T-helper 1 cell treated with Interleukin-12 subunit alpha and Interleukin-12 subunit beta and Interleukin-4 antibody, amounts not matched to agents 30 μg/mL and 1 μg/mL, for 36 hours (primary cell): ENCODE results near the gene APCDD1L.
"Not testable (repeated sequence)": the region's sequence is repeated elsewhere in the genome, so short reads cannot be mapped to it uniquely, and the experiment has no call there.

Experiments used
- H3K27ac Mint-ChIP-seq: one replicate; pipeline ENCODE4 v1.8.0; 2021; ENCODE audit warnings: mild to moderate bottlenecking, mixed read lengths
- H3K27me3 Mint-ChIP-seq: one replicate; pipeline ENCODE4 v1.8.0; 2021; ENCODE audit warnings: low read depth, mixed read lengths
- H3K36me3 Mint-ChIP-seq: one replicate; pipeline ENCODE4 v1.8.0; 2021; ENCODE audit warnings: low read depth, mixed read lengths
- H3K4me1 Mint-ChIP-seq: one replicate; pipeline ENCODE4 v1.8.0; 2021; ENCODE audit warnings: low read depth, mixed read lengths
- H3K4me3 Mint-ChIP-seq: one replicate; pipeline ENCODE4 v1.8.0; 2021; ENCODE audit warnings: mild to moderate bottlenecking, moderate library complexity, mixed read lengths
- H3K9me3 Mint-ChIP-seq: one replicate; pipeline ENCODE4 v1.8.0; 2021; ENCODE audit warnings: mixed read lengths

Gene APCDD1L

DNA sequence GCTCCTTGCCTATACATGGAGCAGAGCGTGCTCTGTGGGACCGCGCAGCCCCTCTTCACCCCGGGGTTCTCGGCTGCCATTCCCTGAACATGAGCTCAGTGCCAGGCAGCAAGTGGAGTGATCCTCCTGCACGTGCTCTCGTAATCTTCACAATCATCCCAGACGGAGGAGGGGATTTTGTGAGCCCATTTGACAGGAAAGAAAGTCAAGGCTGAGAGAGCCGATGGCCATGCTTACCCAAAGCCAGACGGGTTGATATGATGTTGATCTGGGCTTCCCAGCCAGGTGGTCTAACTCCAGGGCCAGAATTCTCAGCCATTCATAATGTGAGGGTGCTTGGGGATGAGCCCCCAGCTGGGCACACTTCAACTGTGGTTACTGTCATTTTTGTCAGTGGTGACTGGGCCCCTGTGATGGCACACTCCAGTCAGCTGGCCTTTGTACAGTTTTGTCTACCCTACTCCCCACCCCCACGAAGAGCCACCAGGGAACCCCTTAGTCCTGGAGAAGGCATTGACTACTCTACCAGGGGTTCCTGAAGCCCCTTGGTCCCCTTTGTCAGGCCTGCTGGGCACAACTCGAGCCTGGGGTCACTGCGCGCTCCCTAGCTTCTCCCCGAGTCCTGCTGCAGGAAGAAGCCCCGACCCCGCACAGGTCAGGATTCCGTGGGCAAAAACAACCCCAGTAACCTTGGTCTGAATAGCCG, 1.5 kb downstream of the APCDD1L start:
- Mint-ChIP-seq H3K27me3 (peaks cover 36% of the 10 kb centered on the region), H3K27ac (no peak overlapping the region), H3K36me3 (no peaks in the 10 kb centered on the region), H3K4me3 (no peak overlapping the region), H3K9me3 (no peaks in the 10 kb centered on the region), H3K4me1 (no peaks in the 10 kb centered on the region)

DNA sequence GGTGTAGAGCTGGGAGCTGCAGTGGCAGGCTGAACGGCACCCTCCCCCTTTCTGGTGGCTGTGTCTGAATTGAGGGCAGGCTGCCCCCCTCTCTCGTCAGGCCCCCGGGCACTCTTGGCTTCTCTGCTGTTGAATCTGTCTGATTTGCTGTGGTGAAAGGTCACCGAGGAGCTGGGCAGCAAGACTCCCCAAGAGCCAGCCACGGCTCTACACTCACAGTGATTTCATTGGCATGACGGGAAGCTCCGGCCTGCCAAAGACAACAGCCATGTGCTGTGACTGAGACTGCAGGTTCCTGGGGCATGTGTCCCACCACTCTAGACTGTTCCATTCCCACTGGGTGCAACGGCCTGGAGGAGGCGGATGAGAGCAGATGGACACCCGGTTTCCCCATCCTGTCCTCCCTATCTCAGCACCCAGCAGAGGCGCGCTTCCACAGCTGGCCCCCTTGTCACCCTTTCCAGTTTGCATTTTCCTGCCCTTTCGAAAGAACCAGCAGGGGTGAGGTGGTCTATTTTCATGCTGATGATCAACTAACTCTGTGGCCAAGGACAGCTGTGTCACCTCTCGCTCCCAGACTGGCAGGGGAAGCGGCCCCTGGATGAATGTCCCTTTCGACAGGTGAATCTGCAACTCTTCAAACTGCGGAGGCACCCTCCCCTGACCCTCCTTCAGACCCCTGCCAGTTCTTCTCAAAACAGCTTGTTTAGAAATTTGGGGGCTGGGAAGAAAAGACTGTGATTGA, 2.2 kb downstream of the APCDD1L start:
- peaks cover 36% of the 10 kb centered on the region for H3K27me3 Mint-ChIP-seq
- no peaks in the 10 kb centered on the region for H3K36me3 Mint-ChIP-seq
- no peak overlapping the region for H3K4me3 Mint-ChIP-seq
- H3K27ac Mint-ChIP-seq = no peak overlapping the region
- H3K9me3 Mint-ChIP-seq = no peaks in the 10 kb centered on the region
- no peaks in the 10 kb centered on the region for H3K4me1 Mint-ChIP-seq

DNA sequence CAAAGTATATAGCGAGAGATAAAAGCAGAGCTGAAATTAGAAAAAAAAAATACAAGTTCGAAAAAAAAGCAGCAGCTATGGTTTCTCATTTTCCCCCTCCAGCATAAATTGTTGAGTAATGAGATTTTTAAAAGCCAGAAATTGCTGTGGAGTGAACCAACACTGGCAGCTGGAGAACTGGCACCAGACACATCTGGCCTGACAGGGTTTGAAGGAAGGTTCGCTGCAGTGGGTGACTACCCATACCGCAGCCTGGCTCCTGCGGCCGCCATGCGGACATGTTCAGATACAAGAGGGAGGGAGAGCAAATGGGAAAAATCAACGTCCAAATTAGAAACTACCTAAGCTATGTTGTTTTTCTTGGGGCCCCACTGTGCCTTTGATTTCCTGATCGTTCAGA, 3.3 kb downstream of the APCDD1L start:
- Mint-ChIP-seq H3K36me3 (no peaks in the 10 kb centered on the region), H3K9me3 (peaks cover 3% of the 10 kb centered on the region), H3K4me1 (no peaks in the 10 kb centered on the region), H3K27ac (no peak overlapping the region), H3K27me3 (peaks cover 28% of the 10 kb centered on the region), H3K4me3 (no peak overlapping the region)

DNA sequence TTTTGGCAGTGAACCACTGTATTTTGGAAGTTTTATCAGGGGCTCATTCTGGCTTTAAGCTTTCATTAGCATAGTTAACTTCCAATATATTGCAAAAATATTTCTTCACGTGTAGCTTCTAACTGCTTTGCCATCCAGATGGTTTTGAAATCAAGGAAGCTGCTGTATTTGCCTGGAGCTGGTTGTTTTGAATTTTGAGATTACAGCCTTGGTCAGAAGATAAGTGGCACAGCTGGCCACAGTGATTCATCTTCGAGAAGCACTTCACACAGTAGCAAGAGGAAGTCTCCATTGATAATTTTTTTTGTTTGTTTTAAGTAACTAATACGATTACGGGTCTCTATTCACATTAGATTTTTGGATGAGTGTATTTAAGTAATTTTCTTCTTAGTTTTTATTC, 3.8 kb downstream of the APCDD1L start:
- no peaks in the 10 kb centered on the region for H3K4me1 Mint-ChIP-seq
- no peaks in the 10 kb centered on the region for H3K36me3 Mint-ChIP-seq
- H3K4me3 Mint-ChIP-seq = no peak overlapping the region
- H3K27ac Mint-ChIP-seq = no peak overlapping the region
- H3K9me3 Mint-ChIP-seq = peaks cover 8% of the 10 kb centered on the region
- peaks cover 27% of the 10 kb centered on the region for H3K27me3 Mint-ChIP-seq

DNA sequence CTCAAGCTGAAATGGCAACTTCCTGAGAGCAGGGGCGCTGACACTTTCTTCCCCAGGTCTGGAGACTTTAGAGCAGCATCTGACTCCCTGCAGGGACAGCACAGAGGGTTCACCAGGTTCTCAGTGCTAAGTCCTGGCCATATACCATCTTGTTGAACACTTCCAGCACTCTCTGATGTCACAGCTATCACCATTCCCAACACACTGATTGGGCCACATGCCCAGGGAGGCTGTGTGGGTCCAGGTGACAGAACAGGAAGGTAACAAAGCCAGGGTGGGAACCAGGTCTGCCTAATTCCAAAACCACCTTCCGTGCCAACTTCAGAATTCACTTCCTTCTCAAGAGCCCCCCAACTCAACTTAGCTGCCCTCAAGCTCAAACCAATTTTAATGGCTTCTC, 4.3 kb downstream of the APCDD1L start:
- H3K9me3 Mint-ChIP-seq = peaks cover 13% of the 10 kb centered on the region
- no peaks in the 10 kb centered on the region for H3K36me3 Mint-ChIP-seq
- peaks cover 22% of the 10 kb centered on the region for H3K27me3 Mint-ChIP-seq
- H3K27ac Mint-ChIP-seq = no peak overlapping the region
- H3K4me3 Mint-ChIP-seq = no peak overlapping the region
- H3K4me1 Mint-ChIP-seq = no peaks in the 10 kb centered on the region

DNA sequence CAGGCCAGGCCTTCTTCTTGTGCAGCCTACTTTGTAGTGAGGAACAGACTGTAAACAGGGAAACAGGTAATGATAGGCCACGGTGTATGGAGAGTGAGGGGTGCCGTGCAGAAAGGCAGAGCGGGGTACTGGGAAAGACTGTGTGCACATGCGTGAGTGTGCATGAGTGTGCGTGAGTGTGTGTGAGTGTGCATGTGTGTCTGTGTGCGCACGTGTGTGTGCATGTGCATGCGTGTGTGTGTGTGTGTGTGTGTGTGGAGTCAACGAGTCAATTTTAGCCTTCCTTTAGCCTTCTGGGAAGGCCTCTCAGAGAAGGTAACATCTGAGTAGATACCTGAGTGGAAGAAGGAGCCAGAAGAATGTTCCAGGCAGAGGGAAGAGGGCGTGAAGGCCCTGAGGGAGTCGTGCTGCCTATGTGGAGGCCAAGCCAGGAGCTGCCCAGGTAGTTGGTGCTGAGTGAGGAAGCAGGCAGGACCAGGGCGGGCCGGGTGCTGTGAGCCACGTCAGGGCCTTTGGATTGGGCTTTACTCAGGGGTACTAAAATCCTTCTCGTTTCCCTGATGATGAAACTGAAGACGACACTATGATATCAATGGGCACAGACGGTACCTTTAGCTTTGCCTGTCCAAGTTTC, 6.3 kb downstream of the APCDD1L start:
- H3K4me3 Mint-ChIP-seq = no peak overlapping the region
- H3K9me3 Mint-ChIP-seq = peaks cover 18% of the 10 kb centered on the region
- no peak overlapping the region for H3K27ac Mint-ChIP-seq
- H3K27me3 Mint-ChIP-seq = peaks cover 13% of the 10 kb centered on the region
- no peaks in the 10 kb centered on the region for H3K36me3 Mint-ChIP-seq
- no peaks in the 10 kb centered on the region for H3K4me1 Mint-ChIP-seq

DNA sequence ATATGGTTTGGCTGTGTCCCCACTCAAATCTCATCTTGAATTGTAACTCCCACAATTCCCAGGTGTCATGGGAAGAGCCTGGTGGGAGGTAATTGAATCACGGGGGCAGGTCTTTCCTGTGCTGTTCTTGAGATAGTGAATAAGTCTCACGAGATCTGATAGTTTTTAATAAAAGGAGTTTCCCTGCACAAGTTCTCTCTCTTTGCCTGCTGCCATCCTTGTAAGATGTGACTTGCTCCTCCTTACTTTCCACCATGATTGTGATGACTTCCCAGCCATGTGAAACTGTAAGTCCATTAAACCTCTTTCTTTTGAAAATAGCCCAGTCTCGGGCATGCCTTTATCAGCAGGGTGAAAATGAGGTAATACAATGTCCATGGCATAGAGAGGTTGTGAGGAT, 8.2 kb downstream of the APCDD1L start:
- not testable (repeated sequence) for H3K27ac Mint-ChIP-seq, H3K36me3 Mint-ChIP-seq, H3K4me3 Mint-ChIP-seq, H3K4me1 Mint-ChIP-seq, H3K27me3 Mint-ChIP-seq
- peaks cover 28% of the 10 kb centered on the region for H3K9me3 Mint-ChIP-seq

DNA sequence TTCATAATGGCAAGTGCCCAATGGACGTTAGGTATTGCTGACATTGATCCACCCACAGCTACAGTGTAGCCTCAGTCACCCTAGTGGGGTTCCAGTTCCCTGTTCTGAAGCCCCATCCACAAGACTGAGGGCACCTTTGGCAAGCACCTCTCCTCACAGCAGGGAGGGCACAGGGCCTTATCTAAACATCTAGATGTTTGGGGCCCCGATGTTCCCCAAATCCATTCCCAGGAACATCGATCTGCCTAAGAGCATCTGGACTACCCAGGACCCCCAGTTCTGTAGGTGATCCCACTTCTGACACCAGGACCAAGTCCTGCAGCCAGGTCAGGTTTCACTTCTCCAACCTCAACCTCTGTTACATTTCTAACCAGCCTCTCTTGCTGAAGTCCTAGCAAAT, 10.6 kb downstream of the APCDD1L start:
- Mint-ChIP-seq H3K4me3 (no peak overlapping the region), H3K27ac (no peak overlapping the region), H3K4me1 (no peaks in the 10 kb centered on the region), H3K27me3 (no peaks in the 10 kb centered on the region), H3K36me3 (no peaks in the 10 kb centered on the region), H3K9me3 (peaks cover 33% of the 10 kb centered on the region)

DNA sequence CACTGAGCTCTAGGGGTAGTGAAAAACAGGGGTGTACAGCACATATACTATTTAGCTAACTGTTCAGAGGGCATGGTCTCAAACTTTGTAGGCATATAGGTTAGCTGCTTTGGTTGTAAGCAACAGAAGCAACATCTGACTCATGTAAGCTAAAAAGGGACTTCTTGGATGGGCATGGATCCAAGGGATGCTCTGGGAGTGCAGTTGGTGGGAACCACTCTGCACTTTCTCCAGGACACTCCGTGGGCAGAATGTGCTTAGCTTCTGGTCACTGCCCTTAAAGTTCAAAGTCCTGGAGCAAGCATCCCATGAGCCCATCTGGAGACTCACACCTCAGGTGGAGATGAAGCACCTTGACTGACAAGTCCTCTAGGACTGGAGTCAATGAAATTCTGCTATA, 11.5 kb downstream of the APCDD1L start:
- peaks cover 33% of the 10 kb centered on the region for H3K9me3 Mint-ChIP-seq
- no peak overlapping the region for H3K4me3 Mint-ChIP-seq
- no peaks in the 10 kb centered on the region for H3K36me3 Mint-ChIP-seq
- no peak overlapping the region for H3K27ac Mint-ChIP-seq
- no peaks in the 10 kb centered on the region for H3K27me3 Mint-ChIP-seq
- H3K4me1 Mint-ChIP-seq = no peaks in the 10 kb centered on the region

DNA sequence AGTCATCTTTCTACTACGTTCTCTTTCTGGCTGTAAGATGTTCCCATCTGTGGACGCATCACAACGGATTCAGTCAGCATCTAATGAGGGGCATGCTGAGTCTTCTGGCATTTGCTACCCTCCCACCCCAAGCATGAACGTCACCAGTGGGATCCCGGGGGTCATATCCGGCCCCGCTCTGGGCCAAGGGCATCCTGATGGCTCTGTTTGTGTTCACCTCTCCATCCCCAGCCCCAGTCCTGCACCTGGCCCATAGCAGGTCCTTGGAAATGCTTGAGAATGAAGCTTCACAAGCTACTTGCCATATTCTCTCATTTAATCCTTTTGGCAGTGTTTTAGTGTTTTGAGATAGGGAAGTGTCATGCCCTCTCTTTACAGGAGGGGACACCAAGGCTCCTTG, 14.9 kb downstream of the APCDD1L start:
- Mint-ChIP-seq H3K27ac (no peak overlapping the region), H3K4me3 (no peak overlapping the region), H3K36me3 (no peaks in the 10 kb centered on the region), H3K9me3 (peaks cover 15% of the 10 kb centered on the region), H3K4me1 (no peaks in the 10 kb centered on the region), H3K27me3 (no peaks in the 10 kb centered on the region)

DNA sequence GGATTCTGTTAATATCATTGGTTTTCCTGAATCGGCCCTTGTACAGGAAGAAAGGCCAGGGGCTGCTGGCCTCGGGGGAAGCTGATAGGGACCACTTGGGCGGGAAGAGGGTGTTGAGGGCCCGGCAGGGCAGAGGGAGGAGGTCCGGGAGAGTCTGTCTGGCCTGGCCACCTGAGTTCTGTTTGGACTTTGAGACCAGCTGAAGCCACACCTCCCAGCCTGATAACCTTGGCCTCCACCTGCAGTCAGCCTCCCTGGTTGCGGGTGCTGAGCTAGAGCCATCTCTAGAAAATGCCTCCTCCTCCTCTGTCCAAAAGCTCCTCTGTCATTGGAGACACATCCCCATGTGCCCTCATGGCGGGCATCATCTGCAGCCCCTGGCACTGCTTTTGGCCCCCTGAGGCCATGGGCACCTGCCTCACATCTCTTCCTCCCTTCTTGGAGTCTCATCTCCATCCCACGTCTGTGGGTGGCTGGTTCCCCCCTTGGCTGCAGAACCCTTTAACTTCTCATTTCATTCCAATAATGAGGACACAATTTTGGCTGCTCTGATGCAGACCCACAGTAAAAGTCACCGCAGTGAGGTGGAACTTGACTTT, 16.6 kb downstream of the APCDD1L start:
- Mint-ChIP-seq H3K27me3 (no peaks in the 10 kb centered on the region), H3K9me3 (peaks cover 12% of the 10 kb centered on the region), H3K27ac (no peak overlapping the region), H3K36me3 (no peaks in the 10 kb centered on the region), H3K4me1 (no peaks in the 10 kb centered on the region), H3K4me3 (no peak overlapping the region)

DNA sequence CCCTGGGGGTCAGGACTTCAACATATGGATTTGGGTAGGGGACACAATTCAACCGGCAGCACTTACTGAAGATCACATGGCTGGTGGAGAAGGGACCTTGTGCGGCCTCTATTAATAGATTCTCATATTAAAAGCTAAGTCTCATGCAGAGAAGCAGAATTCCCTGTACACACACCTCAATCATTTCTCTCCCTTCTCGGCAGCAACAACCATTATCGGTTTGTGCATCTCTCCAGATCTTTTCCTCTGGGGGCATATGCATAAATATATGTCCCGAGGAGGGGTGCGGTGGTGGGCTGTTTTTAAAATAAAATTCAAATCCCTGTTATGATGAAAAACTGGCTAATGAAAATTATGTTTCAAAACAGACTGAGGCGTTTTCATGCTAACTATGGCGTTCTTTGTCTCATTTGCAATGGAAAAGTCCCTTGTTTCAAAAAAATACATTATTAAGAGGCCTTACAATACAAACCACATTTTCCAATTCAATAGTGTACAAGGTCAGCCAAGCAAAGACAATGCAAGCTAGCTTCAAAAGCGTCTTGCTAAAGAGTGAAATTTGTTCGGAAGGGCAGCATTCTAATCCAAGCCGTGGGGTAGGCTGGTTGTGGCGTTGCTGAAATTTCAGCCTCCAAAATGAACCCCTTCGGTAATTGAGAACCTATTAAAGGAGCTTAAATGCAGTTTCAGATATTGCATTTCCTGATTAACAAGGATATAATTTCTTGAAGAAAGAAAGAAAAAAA, 17.3 kb downstream of the APCDD1L start:
- Mint-ChIP-seq H3K27ac (no peak overlapping the region), H3K4me3 (no peak overlapping the region), H3K36me3 (no peaks in the 10 kb centered on the region)

DNA sequence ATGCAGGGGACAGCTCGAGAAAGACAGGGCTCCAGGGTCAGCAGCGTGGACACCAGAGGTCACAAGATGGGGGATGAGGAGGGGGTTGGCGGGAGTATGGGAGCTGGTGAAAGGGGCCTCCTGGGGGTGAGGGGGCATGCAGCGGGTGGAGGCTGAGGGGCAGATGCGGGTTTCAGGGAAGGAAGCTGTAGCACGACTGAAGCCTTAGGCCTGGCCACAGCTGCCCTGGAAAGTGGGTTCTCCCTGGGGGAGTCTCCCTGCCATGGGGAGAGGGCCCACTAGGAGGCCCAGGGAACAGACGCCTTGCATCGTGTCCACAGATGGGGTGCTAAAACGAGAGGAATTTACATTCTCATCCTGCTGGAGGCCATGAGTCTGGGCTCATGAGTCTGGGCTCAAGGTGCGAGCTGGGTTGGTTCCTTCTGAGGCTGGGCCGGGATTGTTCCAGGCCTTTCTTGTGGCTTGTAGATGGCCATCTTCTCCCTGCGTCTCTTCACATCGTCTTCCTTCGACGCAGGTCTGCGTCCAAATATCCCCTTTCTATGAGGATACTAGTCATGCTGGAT, 18.0 kb downstream of the APCDD1L start:
- Mint-ChIP-seq H3K27ac (no peak overlapping the region), H3K9me3 (peaks cover 4% of the 10 kb centered on the region), H3K4me1 (no peaks in the 10 kb centered on the region), H3K4me3 (no peak overlapping the region), H3K36me3 (no peaks in the 10 kb centered on the region), H3K27me3 (no peaks in the 10 kb centered on the region)

More for the DNA sequence above, 17.3 kb downstream of the APCDD1L start:
- Mint-ChIP-seq H3K27me3 (no peaks in the 10 kb centered on the region), H3K4me1 (no peaks in the 10 kb centered on the region), H3K9me3 (peaks cover 5% of the 10 kb centered on the region)

DNA sequence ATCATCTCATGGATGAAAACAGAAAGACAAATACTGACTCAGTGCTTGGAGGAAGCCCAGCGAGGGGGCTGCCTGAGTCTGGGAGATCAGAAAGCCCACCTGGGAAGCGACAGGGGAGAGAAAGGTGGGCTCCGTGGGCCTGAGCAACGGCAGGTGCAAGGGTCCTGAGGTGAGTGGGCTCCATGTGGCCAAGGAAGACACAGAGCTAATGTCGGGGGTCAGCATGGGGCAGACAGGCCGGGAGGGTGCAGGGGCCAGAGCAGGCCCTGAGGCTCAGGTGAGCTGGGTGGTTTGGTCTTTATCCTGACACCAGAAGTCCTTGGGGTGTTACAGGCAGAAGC, 18.8 kb downstream of the APCDD1L start:
- no peak overlapping the region for H3K27ac Mint-ChIP-seq
- H3K27me3 Mint-ChIP-seq = no peaks in the 10 kb centered on the region
- no peaks in the 10 kb centered on the region for H3K4me1 Mint-ChIP-seq
- no peak overlapping the region for H3K4me3 Mint-ChIP-seq
- H3K9me3 Mint-ChIP-seq = no peaks in the 10 kb centered on the region
- H3K36me3 Mint-ChIP-seq = no peaks in the 10 kb centered on the region
